ENCODE data around the gene ARMC9.

ARMC9 gene

DNA sequence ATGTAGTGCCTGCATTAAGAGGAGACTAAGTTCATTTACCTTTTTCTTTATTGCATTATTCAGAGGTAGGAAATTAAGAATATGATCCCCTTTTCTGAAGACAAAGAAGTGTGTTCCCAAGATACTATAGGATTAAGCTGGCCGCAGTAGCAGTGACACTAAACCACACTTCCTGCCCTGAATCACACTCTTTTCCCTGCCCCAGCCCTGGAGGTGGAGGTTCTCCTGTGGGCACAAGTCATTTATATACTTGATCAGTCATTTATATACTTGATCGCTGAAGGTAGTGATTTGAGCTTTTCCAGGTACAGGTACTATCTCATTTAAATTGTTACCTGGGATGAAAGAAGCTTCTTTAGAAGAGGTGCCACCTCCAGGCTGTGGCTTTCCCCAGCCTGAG lies 78.6 kb downstream of the ARMC9 start:
- Histone ChIP-seq H3K9me3 (ENCODE audit: control insufficient read depth in 5 of 5, low read length in 5 of 5) (no peaks in the 10 kb centered on the region), H3K27me3 (ENCODE audit: control insufficient read depth in 5 of 5, insufficient read depth in 4 of 5, low read length in 5 of 5) (no peaks in the 10 kb centered on the region), H3K36me3 (ENCODE audit: control insufficient read depth in 5 of 5, insufficient read depth in 5 of 5, low read length in 5 of 5) (peaks cover 5 to 40% (median 12%) of the 10 kb centered on the region in 5 donors), H3K4me1 (ENCODE audit: control insufficient read depth in 5 of 5, insufficient read depth in 5 of 5, low read length in 5 of 5) (no peaks in the 10 kb centered on the region), H3K9ac (ENCODE audit: low read length in 5 of 5) (no peak overlapping the region), H3K4me3 (ENCODE audit: low read depth in 1 of 5, low read length in 5 of 5) (no peak overlapping the region), H3K27ac (ENCODE audit: low read depth, low read length) (no peak overlapping the region)

DNA sequence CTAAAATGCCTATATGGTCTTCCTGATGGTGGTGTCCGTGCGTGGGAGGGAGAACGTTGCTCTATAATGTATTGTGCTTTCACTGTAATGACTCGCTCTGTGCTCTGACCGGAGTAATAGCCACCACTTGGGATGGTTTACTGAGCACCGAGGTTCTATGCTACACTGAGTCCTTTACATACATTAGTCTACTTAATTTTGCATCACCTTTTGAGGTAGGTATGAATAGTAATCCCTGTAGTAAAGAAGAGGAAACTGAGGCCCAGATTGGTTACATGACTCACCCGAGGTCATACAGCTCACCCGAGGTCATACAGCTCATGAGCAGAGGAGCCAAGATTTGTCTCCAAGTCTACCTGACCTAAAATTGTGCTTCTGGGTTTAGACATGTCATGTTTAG lies 79.5 kb downstream of the ARMC9 start:
- Histone ChIP-seq H3K9me3 (ENCODE audit: control insufficient read depth in 5 of 5, low read length in 5 of 5) (no peaks in the 10 kb centered on the region), H3K36me3 (ENCODE audit: control insufficient read depth in 5 of 5, insufficient read depth in 5 of 5, low read length in 5 of 5) (peaks cover 9 to 38% (median 10%) of the 10 kb centered on the region in 5 donors), H3K27ac (ENCODE audit: low read depth, low read length) (no peak overlapping the region), H3K4me1 (ENCODE audit: control insufficient read depth in 5 of 5, insufficient read depth in 5 of 5, low read length in 5 of 5) (no peaks in the 10 kb centered on the region), H3K9ac (ENCODE audit: low read length in 5 of 5) (no peak overlapping the region), H3K4me3 (ENCODE audit: low read depth in 1 of 5, low read length in 5 of 5) (no peak overlapping the region), H3K27me3 (ENCODE audit: control insufficient read depth in 5 of 5, insufficient read depth in 4 of 5, low read length in 5 of 5) (no peaks in the 10 kb centered on the region)

DNA sequence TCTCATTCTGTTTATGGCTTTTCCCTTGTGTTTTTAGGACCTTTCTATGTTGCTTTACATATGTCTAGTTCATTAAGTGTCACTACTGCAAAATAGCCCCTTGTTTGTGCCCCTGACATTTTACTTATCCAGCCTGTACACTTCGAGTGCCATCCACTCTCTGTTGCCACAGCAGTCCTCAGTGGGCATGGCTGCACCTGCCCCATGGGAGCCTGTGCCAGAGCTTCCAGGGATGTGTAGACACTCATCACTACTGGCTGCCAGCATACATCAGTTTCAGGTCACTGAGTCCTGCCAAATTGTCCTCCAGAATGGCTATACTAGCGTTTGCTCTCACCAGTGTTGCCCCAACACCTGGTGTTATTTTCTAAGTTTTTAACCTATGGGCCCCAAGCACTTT lies 80.4 kb downstream of the ARMC9 start:
- no peak overlapping the region for H3K4me3 ChIP-seq (ENCODE audit: low read depth in 1 of 5, low read length in 5 of 5)
- no peak overlapping the region for H3K27ac ChIP-seq (ENCODE audit: low read depth, low read length)
- H3K36me3 ChIP-seq (ENCODE audit: control insufficient read depth in 5 of 5, insufficient read depth in 5 of 5, low read length in 5 of 5), result peaks cover 2 to 29% (median 6%) of the 10 kb centered on the region in 5 donors
- no peaks in the 10 kb centered on the region for H3K9me3 ChIP-seq (ENCODE audit: control insufficient read depth in 5 of 5, low read length in 5 of 5)
- no peak overlapping the region for H3K9ac ChIP-seq (ENCODE audit: low read length in 5 of 5)
- H3K4me1 ChIP-seq (ENCODE audit: control insufficient read depth in 5 of 5, insufficient read depth in 5 of 5, low read length in 5 of 5), result no peaks in the 10 kb centered on the region
- H3K27me3 ChIP-seq (ENCODE audit: control insufficient read depth in 5 of 5, insufficient read depth in 4 of 5, low read length in 5 of 5), result no peaks in the 10 kb centered on the region

DNA sequence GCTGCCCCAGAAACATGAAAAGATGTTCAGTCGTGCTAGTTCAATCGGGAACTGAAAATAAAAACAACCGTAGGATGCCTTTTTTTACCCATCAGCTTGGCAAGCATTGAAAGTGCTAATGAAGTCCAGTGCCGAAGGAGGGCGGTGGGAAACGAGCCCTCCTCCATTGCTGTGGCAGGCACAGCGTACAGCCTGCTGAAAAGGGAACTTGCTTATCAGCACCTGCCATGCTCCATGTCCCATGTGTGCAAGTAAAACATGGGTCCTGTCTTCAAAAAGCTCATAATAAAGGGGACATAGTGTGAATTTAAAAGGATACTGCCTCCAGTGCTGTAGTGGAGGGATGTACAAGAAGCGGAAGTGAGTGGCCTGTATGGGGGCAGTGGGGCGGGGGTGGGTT lies 82.4 kb downstream of the ARMC9 start:
- Histone ChIP-seq H3K9me3 (ENCODE audit: control insufficient read depth in 5 of 5, low read length in 5 of 5) (no peaks in the 10 kb centered on the region), H3K36me3 (ENCODE audit: control insufficient read depth in 5 of 5, insufficient read depth in 5 of 5, low read length in 5 of 5) (peaks cover 2 to 26% (median 5%) of the 10 kb centered on the region in 5 donors), H3K27ac (ENCODE audit: low read depth, low read length) (no peak overlapping the region)

DNA sequence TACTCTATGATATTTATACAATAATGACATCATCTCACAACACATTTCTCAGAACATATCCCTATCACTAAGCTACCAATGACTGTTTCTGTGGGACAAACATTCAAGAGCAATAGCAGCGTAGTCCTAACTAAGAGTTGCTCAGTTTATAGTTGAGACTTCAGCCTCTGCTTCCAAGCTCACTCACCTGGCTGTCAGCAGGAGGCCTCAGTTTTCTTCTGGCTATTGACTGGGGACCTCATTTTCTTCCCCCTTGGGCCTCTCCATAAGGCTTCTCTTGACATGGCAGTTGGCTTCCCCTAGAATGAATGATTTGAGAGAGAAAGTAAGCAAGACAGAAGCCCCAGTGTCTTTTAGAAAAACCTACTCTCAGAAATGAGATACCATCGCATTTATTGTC lies 85.9 kb downstream of the ARMC9 start:
- no peak overlapping the region for H3K4me3 ChIP-seq (ENCODE audit: low read depth in 1 of 5, low read length in 5 of 5)
- no peaks in the 10 kb centered on the region for H3K4me1 ChIP-seq (ENCODE audit: control insufficient read depth in 5 of 5, insufficient read depth in 5 of 5, low read length in 5 of 5)
- no peaks in the 10 kb centered on the region for H3K27me3 ChIP-seq (ENCODE audit: control insufficient read depth in 5 of 5, insufficient read depth in 4 of 5, low read length in 5 of 5)
- peaks cover 0 to 6% (median 0%) of the 10 kb centered on the region in 5 donors for H3K36me3 ChIP-seq (ENCODE audit: control insufficient read depth in 5 of 5, insufficient read depth in 5 of 5, low read length in 5 of 5)
- no peak overlapping the region for H3K27ac ChIP-seq (ENCODE audit: low read depth, low read length)
- H3K9ac ChIP-seq (ENCODE audit: low read length in 5 of 5), result no peak overlapping the region
- no peaks in the 10 kb centered on the region for H3K9me3 ChIP-seq (ENCODE audit: control insufficient read depth in 5 of 5, low read length in 5 of 5)

More for the DNA sequence above, 82.4 kb downstream of the ARMC9 start:
- Histone ChIP-seq H3K4me3 (ENCODE audit: low read depth in 1 of 5, low read length in 5 of 5) (no peak overlapping the region), H3K9ac (ENCODE audit: low read length in 5 of 5) (no peak overlapping the region), H3K27me3 (ENCODE audit: control insufficient read depth in 5 of 5, insufficient read depth in 4 of 5, low read length in 5 of 5) (no peaks in the 10 kb centered on the region), H3K4me1 (ENCODE audit: control insufficient read depth in 5 of 5, insufficient read depth in 5 of 5, low read length in 5 of 5) (no peaks in the 10 kb centered on the region)

DNA sequence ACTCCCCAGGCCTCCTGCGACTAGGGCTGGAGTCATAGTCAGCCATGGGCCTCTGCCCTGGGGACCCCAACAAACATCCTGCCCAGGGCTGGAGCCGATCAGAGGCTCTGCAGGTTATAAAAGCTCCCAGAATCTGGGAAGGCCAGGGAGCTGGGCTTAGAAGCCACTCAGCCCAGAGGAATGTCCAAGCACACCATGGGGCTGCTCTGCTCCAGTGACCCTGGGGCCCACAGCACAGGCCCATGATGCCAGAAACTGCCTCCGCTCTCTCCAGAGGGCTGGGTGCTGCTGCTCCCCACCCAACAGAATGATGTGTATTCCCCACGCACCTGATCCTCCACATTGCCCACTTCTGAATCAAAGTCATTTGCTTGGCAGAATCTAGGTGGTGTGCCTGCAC lies 88.5 kb downstream of the ARMC9 start:
- Histone ChIP-seq H3K9me3 (ENCODE audit: control insufficient read depth in 5 of 5, low read length in 5 of 5) (no peaks in the 10 kb centered on the region), H3K9ac (ENCODE audit: low read length in 5 of 5) (no peak overlapping the region), H3K27me3 (ENCODE audit: control insufficient read depth in 5 of 5, insufficient read depth in 4 of 5, low read length in 5 of 5) (no peaks in the 10 kb centered on the region), H3K27ac (ENCODE audit: low read depth, low read length) (no peak overlapping the region), H3K4me1 (ENCODE audit: control insufficient read depth in 5 of 5, insufficient read depth in 5 of 5, low read length in 5 of 5) (peaks cover 0 to 2% (median 0%) of the 10 kb centered on the region in 5 donors), H3K4me3 (ENCODE audit: low read depth in 1 of 5, low read length in 5 of 5) (no peak overlapping the region), H3K36me3 (ENCODE audit: control insufficient read depth in 5 of 5, insufficient read depth in 5 of 5, low read length in 5 of 5) (peaks cover 0 to 4% (median 0%) of the 10 kb centered on the region in 5 donors)

DNA sequence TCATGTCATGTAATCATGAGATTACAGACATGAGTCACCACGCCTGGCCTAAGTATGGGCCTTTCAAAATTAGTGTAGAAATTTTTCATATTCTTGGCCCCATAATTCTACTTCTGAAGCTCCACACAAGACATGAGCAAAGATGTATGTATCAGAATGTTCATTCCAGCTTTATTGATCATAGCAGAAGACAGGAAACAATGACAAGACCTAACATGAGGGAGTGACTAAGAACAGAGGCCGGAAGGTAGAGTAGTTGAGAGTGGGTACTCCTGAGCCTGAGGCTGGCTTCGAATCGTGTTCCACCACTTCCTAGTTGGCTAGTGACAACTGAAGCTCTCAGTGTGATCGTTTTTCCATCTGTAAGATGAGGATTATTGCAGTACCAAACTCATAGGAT lies 89.3 kb downstream of the ARMC9 start:
- H3K36me3 ChIP-seq (ENCODE audit: control insufficient read depth in 5 of 5, insufficient read depth in 5 of 5, low read length in 5 of 5), result peaks cover 0 to 9% (median 0%) of the 10 kb centered on the region in 5 donors
- no peak overlapping the region for H3K9ac ChIP-seq (ENCODE audit: low read length in 5 of 5)
- no peak overlapping the region for H3K27ac ChIP-seq (ENCODE audit: low read depth, low read length)
- H3K4me1 ChIP-seq (ENCODE audit: control insufficient read depth in 5 of 5, insufficient read depth in 5 of 5, low read length in 5 of 5), result peaks cover 0 to 2% (median 0%) of the 10 kb centered on the region in 5 donors
- H3K27me3 ChIP-seq (ENCODE audit: control insufficient read depth in 5 of 5, insufficient read depth in 4 of 5, low read length in 5 of 5), result no peaks in the 10 kb centered on the region
- H3K4me3 ChIP-seq (ENCODE audit: low read depth in 1 of 5, low read length in 5 of 5), result no peak overlapping the region
- H3K9me3 ChIP-seq (ENCODE audit: control insufficient read depth in 5 of 5, low read length in 5 of 5), result no peaks in the 10 kb centered on the region

DNA sequence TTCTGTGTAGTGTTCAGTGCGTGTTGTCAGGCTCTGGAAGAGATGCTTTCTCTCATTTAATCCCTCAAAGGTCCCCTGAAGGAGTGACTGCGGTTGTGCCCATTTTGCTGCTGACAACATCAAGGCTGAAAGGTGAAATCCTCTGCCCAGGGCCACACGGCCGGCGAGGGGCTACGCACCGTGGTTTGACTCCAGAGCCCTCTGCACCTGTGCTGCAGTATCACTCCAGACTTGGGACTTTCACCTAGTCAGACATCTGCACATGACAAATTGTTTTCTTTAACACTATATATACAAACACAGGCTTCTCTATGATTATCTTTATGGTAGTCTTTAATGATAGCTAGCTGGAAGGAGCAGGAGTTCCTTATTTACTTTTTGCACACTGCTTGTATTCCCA lies 90.2 kb downstream of the ARMC9 start:
- Histone ChIP-seq H3K4me1 (ENCODE audit: control insufficient read depth in 5 of 5, insufficient read depth in 5 of 5, low read length in 5 of 5) (peaks cover 0 to 2% (median 0%) of the 10 kb centered on the region in 5 donors), H3K27ac (ENCODE audit: low read depth, low read length) (no peak overlapping the region), H3K27me3 (ENCODE audit: control insufficient read depth in 5 of 5, insufficient read depth in 4 of 5, low read length in 5 of 5) (no peaks in the 10 kb centered on the region), H3K9me3 (ENCODE audit: control insufficient read depth in 5 of 5, low read length in 5 of 5) (no peaks in the 10 kb centered on the region), H3K4me3 (ENCODE audit: low read depth in 1 of 5, low read length in 5 of 5) (no peak overlapping the region), H3K36me3 (ENCODE audit: control insufficient read depth in 5 of 5, insufficient read depth in 5 of 5, low read length in 5 of 5) (peaks cover 0 to 11% (median 0%) of the 10 kb centered on the region in 5 donors), H3K9ac (ENCODE audit: low read length in 5 of 5) (no peak overlapping the region)

DNA sequence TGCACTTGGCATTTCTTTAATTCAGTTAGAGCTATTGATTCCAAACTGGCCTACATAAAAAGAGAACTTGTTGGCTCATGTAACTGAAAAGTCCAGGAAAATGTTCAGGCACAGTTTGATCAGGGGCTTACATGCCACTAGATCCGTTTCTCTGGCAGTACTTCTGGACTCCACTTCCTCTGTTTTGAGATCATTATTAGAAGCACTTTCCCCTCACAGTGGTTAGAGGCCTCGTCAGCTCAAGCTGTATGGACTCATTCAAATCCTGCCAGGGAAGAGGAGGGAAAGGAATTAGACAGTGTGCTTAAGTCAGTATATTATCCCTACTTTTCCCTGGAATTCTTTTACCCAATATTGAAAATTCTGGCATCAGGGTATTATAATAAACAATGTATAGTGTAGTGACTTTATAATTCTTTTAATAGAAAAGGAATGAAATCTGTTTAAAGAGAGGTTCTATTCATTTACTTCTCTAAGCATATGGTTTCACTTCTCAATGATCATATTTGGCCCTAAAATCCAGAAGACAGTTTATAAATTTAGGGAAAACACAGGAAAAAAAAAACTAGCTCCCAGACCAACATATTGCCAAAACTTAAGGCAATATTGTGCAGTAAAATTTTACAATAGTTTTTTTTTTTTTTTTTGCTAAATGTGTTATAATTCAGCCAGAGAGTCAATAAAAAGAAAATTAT lies 92.0 kb downstream of the ARMC9 start:
- no peak overlapping the region for H3K27ac ChIP-seq (ENCODE audit: low read depth, low read length)
- H3K4me1 ChIP-seq (ENCODE audit: control insufficient read depth in 5 of 5, insufficient read depth in 5 of 5, low read length in 5 of 5), result peaks cover 0 to 11% (median 0%) of the 10 kb centered on the region in 5 donors
- no peak overlapping the region for H3K4me3 ChIP-seq (ENCODE audit: low read depth in 1 of 5, low read length in 5 of 5)
- H3K36me3 ChIP-seq (ENCODE audit: control insufficient read depth in 5 of 5, insufficient read depth in 5 of 5, low read length in 5 of 5), result peaks cover 0 to 11% (median 0%) of the 10 kb centered on the region in 5 donors
- no peaks in the 10 kb centered on the region for H3K9me3 ChIP-seq (ENCODE audit: control insufficient read depth in 5 of 5, low read length in 5 of 5)
- no peaks in the 10 kb centered on the region for H3K27me3 ChIP-seq (ENCODE audit: control insufficient read depth in 5 of 5, insufficient read depth in 4 of 5, low read length in 5 of 5)
- H3K9ac ChIP-seq (ENCODE audit: low read length in 5 of 5), result no peak overlapping the region

DNA sequence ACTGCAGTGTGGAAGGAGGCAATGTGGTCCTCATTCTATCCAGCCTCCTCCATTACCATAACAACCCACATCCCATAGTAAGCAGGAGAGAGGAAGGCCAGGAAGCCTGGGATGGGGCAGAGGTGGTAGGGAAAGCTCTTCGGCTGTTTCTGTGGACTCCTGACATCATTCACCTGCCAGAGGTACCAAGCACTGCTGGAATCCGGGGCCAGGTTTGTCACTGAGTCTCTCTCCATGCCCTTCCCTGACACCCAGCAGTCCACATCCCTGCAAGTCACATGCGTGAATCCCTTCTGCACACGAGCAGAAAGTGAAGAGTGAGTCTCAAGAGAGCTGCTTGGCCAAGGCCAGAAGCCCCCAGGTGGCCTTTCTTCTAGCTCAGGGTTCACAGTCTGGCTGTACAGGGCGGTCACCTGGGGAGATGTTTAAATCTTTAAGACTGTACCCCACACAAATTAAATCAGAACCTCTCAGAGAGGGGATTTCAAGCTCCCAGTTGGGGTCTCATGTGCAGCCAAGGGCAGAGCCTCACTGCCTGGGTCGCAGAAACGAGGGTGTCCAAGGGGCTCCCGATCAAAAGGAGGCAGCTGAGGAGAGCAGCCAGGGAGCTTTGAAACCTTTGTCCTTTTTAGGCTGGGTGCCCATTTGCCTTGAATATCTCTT lies 94.2 kb downstream of the ARMC9 start:
- no peaks in the 10 kb centered on the region for H3K27me3 ChIP-seq (ENCODE audit: control insufficient read depth in 5 of 5, insufficient read depth in 4 of 5, low read length in 5 of 5)
- H3K9ac ChIP-seq (ENCODE audit: low read length in 5 of 5), result no peak overlapping the region
- no peak overlapping the region for H3K27ac ChIP-seq (ENCODE audit: low read depth, low read length)
- H3K4me1 ChIP-seq (ENCODE audit: control insufficient read depth in 5 of 5, insufficient read depth in 5 of 5, low read length in 5 of 5), result peaks cover 0 to 14% (median 0%) of the 10 kb centered on the region in 5 donors
- H3K9me3 ChIP-seq (ENCODE audit: control insufficient read depth in 5 of 5, low read length in 5 of 5), result no peaks in the 10 kb centered on the region
- peaks cover 0 to 15% (median 0%) of the 10 kb centered on the region in 5 donors for H3K36me3 ChIP-seq (ENCODE audit: control insufficient read depth in 5 of 5, insufficient read depth in 5 of 5, low read length in 5 of 5)
- H3K4me3 ChIP-seq (ENCODE audit: low read depth in 1 of 5, low read length in 5 of 5), result no peak overlapping the region
